Dendritic cell treated with granulocyte-macrophage colony-stimulating factor and Interleukin-4, amounts not matched to agents 40 ng/mL and 50 ng/mL, for 4 days (primary cell): ENCODE measurements around the gene CARMIL3.
"Not testable (repeated sequence)": the region's sequence is repeated elsewhere in the genome, so short reads cannot be mapped to it uniquely, and the experiment has no call there.

ENCODE experiments used
- H3K27ac Mint-ChIP-seq: one replicate; pipeline ENCODE4 v1.8.0; 2022; ENCODE audit warnings: mild to moderate bottlenecking, mixed read lengths
- H3K27me3 Mint-ChIP-seq: one replicate; pipeline ENCODE4 v1.8.0; 2022; ENCODE audit warnings: mild to moderate bottlenecking, mixed read lengths
- H3K36me3 Mint-ChIP-seq: one replicate; pipeline ENCODE4 v1.8.0; 2022; ENCODE audit warnings: low read depth, mixed read lengths
- H3K4me1 Mint-ChIP-seq: one replicate; pipeline ENCODE4 v1.8.0; 2022; ENCODE audit warnings: low read depth, mixed read lengths
- H3K4me3 Mint-ChIP-seq: one replicate; pipeline ENCODE4 v1.8.0; 2022; ENCODE audit warnings: mild to moderate bottlenecking, moderate library complexity, mixed read lengths
- H3K9me3 Mint-ChIP-seq: one replicate; pipeline ENCODE4 v1.8.0; 2022; ENCODE audit warnings: mixed read lengths
- intact Hi-C: fragments of 100-400 bp; cut with micrococcal nuclease; formaldehyde crosslinking; loops from one replicate; pipeline ENCODE4 v1.15.0; 2022

Gene CARMIL3

DNA sequence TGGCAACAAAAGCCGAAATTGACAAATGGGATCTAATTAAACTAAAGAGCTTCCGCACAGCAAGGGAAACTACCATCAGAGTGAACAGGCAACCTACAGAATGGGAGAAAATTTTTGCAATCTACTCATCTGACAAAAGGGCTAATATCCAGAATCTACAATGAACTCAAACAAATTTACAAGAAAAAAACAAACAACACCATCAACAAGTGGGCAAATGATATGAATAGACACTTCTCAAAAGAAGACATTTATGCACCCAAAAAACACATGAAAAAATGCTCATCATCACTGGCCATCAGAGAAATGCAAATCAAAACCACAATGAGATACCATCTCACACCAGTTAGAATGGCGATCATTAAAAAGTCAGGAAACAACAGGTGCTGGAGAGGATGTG lies 22.1 kb upstream of the CARMIL3 start:
- intact Hi-C loops, H3K4me3 Mint-ChIP-seq, H3K9me3 Mint-ChIP-seq, H3K36me3 Mint-ChIP-seq, H3K27me3 Mint-ChIP-seq, H3K27ac Mint-ChIP-seq: not testable (repeated sequence)
- H3K4me1 Mint-ChIP-seq = peaks cover 34% of the 10 kb centered on the region

DNA sequence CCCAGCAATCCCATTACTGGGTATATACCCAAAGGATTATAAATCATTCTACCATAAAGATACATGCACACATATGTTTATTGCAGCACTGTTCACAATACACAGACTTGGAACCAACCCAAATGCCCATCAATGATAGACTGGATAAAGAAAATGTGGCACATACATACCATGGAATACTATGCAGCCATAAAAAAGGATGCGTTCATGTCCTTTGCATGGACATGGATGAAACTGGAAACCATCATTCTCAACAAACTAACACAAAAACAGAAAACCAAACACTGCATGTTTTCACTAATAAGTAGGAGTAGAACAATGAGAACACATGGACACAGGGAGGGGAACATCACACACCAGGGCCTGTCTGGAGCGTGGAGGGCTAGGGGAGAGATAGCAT lies 20.5 kb upstream of the CARMIL3 start:
- intact Hi-C loops, H3K9me3 Mint-ChIP-seq, H3K36me3 Mint-ChIP-seq, H3K27ac Mint-ChIP-seq, H3K27me3 Mint-ChIP-seq, H3K4me3 Mint-ChIP-seq: not testable (repeated sequence)
- H3K4me1 Mint-ChIP-seq = peaks cover 45% of the 10 kb centered on the region

GRCh38 chr14:24032727-24033418 lies 18.9 kb upstream of the CARMIL3 start:
- Mint-ChIP-seq H3K4me1 (peaks cover 51% of the 10 kb centered on the region), H3K9me3 (peaks cover 5% of the 10 kb centered on the region), H3K27me3 (no peaks in the 10 kb centered on the region), H3K36me3 (peaks cover 12% of the 10 kb centered on the region), H3K4me3 (no peak overlapping the region), H3K27ac (peak overlapping the region; percentile 1)
- intact Hi-C loops = no loop called here

GRCh38 chr14:24035769-24036168 lies 16.0 kb upstream of the CARMIL3 start:
- H3K9me3 Mint-ChIP-seq, H3K27me3 Mint-ChIP-seq: not testable (repeated sequence)
- H3K4me3 Mint-ChIP-seq = peak overlapping the region; percentile 90
- H3K36me3 Mint-ChIP-seq = peaks cover 12% of the 10 kb centered on the region
- H3K4me1 Mint-ChIP-seq = peaks cover 65% of the 10 kb centered on the region
- intact Hi-C loops = loop anchor here (1.0 to 5.0 kb wide), 2 partner anchors 21 to 48 kb away; partner anchors contain the start of gene DHRS4L2
- peak overlapping the region; percentile 97 for H3K27ac Mint-ChIP-seq

DNA sequence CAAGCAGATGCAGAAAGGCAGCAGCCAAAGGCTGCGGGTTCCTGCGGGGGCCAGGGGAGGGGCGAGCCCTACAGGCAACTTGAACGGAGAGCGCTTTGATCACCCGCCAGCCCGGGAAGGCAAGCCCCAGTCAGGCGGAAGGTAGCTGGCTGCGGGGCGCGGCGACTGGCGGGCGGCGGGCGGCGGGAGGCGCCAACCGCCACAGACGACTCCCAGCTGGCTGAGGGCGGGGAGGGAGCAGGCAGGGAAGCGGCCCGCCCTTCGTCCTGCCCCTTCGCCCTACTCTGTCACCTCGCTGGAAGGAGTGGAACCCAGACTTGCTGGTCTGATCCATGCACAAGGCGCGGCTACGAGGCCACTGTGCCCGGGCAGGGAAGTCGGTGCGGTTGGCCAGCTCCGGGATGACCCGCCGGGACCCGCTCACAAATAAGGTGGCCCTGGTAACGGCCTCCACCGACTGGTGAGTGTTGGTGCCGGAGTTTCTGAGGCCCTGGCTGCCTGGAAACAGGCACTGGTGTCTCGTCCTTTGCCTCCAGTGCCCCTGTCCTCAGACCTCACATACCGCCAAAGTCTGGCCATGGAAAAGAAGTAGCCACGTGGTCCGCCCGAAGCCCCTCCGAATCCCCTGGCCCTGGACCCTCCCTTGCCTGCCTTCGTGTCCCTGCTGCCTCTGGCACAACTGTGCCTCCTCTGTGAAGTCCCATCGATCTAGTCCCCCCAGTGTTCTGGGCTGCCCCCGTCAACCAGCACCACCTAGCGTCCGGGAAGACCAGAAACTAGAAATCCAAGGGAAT lies 15.4 kb upstream of the CARMIL3 start:
- Mint-ChIP-seq H3K4me3 (peak overlapping the region; percentile 90), H3K9me3 (peaks cover 2% of the 10 kb centered on the region), H3K27me3 (no peaks in the 10 kb centered on the region), H3K4me1 (peaks cover 65% of the 10 kb centered on the region), H3K27ac (peak overlapping the region; percentile 97), H3K36me3 (peaks cover 10% of the 10 kb centered on the region)
- intact Hi-C loops = loop anchor here (1.0 to 5.0 kb wide), 2 partner anchors 22 to 49 kb away; partner anchors contain the start of gene DHRS4L2

- H3K4me3 Mint-ChIP-seq = peak overlapping the region; percentile 90
- intact Hi-C loops = loop anchor here (1.0 to 5.0 kb wide), 2 partner anchors 23 to 50 kb away; partner anchors contain the start of gene DHRS4L2
- H3K27ac Mint-ChIP-seq = peak overlapping the region; percentile 97
- not testable (repeated sequence) for H3K9me3 Mint-ChIP-seq, H3K36me3 Mint-ChIP-seq, H3K27me3 Mint-ChIP-seq
- H3K4me1 Mint-ChIP-seq = peaks cover 65% of the 10 kb centered on the region
Measured at GRCh38 chr14:24036963-24037657, 14.7 kb upstream of the CARMIL3 start.

DNA sequence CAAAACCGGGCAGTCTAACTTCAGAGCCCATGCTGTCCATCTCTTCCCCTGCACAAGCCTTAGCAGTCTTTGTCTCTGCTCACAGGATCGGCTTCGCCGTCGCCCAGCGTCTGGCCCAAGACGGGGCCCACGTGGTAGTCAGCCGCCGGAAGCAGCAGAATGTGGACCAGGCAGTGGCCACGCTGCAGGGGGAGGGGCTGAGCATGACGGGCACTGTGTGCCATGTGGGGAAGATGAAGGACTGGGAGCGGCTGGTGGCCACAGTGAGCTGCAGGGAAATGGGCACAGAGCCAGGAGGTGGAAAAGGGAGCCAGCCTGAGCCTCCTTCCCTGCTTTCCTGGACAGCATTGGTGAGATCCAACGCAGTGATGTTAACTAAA lies 14.2 kb upstream of the CARMIL3 start:
- Mint-ChIP-seq H3K27ac (no peak overlapping the region), H3K27me3 (no peaks in the 10 kb centered on the region), H3K4me3 (no peak overlapping the region), H3K9me3 (no peaks in the 10 kb centered on the region), H3K4me1 (peaks cover 60% of the 10 kb centered on the region), H3K36me3 (peaks cover 6% of the 10 kb centered on the region)
- intact Hi-C loops = loop anchor here (5.0 kb wide), 1 partner anchor 50 kb away; the partner anchor contains the start of gene DHRS4L2

- Mint-ChIP-seq H3K27ac (peak overlapping the region; percentile 56), H3K27me3 (no peaks in the 10 kb centered on the region), H3K36me3 (peaks cover 6% of the 10 kb centered on the region), H3K4me1 (peaks cover 49% of the 10 kb centered on the region), H3K9me3 (no peaks in the 10 kb centered on the region), H3K4me3 (no peak overlapping the region)
- intact Hi-C loops = loop anchor here (5.0 kb wide), 1 partner anchor 51 kb away; the partner anchor contains the start of gene DHRS4L2
Measured at GRCh38 chr14:24038686-24039085, 13.1 kb upstream of the CARMIL3 start.

GRCh38 chr14:24040692-24041091 lies 11.1 kb upstream of the CARMIL3 start:
- Mint-ChIP-seq H3K9me3 (no peaks in the 10 kb centered on the region), H3K27me3 (no peaks in the 10 kb centered on the region), H3K4me3 (no peak overlapping the region), H3K36me3 (peaks cover 6% of the 10 kb centered on the region), H3K27ac (no peak overlapping the region), H3K4me1 (peaks cover 37% of the 10 kb centered on the region)
- intact Hi-C loops = no loop called here

DNA sequence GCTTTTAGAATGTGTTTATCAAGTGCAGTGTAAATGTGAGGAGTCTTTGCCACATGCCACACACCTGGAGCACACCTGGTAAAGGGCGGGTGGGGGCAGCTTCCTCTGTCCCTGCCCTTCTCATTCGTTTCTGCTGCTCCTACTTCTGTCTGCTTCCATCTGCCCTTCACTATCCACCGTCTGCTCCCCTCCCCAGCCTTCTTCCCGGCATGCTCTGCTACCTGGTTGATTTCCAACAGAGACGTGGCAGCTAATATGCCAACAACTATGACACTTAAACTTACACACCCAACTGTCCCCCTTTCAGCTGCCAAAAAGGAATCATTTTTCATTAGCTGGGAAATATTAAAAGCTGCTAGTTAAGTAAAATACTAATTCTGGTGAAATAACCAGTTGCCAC lies 9.1 kb upstream of the CARMIL3 start:
- no peaks in the 10 kb centered on the region for H3K27me3 Mint-ChIP-seq
- no peak overlapping the region for H3K27ac Mint-ChIP-seq
- peaks cover 20% of the 10 kb centered on the region for H3K4me1 Mint-ChIP-seq
- no peaks in the 10 kb centered on the region for H3K36me3 Mint-ChIP-seq
- intact Hi-C loops = no loop called here
- H3K9me3 Mint-ChIP-seq = no peaks in the 10 kb centered on the region
- H3K4me3 Mint-ChIP-seq = no peak overlapping the region

GRCh38 chr14:24049002-24049401 lies 2.8 kb upstream of the CARMIL3 start:
- H3K9me3 Mint-ChIP-seq, intact Hi-C loops, H3K36me3 Mint-ChIP-seq, H3K4me3 Mint-ChIP-seq: not testable (repeated sequence)
- Mint-ChIP-seq H3K27ac (peak overlapping the region; percentile 71), H3K4me1 (peaks cover 59% of the 10 kb centered on the region), H3K27me3 (peaks cover 18% of the 10 kb centered on the region)

GRCh38 chr14:24050753-24051152 lies 1.1 kb upstream of the CARMIL3 start:
- peak overlapping the region; percentile 78 for H3K4me3 Mint-ChIP-seq
- H3K27me3 Mint-ChIP-seq = peaks cover 33% of the 10 kb centered on the region
- H3K27ac Mint-ChIP-seq = peak overlapping the region; percentile 72
- not testable (repeated sequence) for H3K9me3 Mint-ChIP-seq, H3K36me3 Mint-ChIP-seq
- H3K4me1 Mint-ChIP-seq = peaks cover 56% of the 10 kb centered on the region
- intact Hi-C loops = loop anchor here (2.0 kb wide), 1 partner anchor 58 kb away; no protein-coding TSS in a partner anchor

GRCh38 chr14:24051176-24051788 lies 527 bp upstream of the CARMIL3 start:
- Mint-ChIP-seq H3K4me1 (peaks cover 56% of the 10 kb centered on the region), H3K4me3 (peak overlapping the region; percentile 78), H3K27me3 (peaks cover 33% of the 10 kb centered on the region), H3K9me3 (no peaks in the 10 kb centered on the region), H3K36me3 (no peaks in the 10 kb centered on the region), H3K27ac (peak overlapping the region; percentile 72)
- intact Hi-C loops = loop anchor here (2.0 kb wide), 1 partner anchor 58 kb away; no protein-coding TSS in a partner anchor
